Effector CD8-positive, alpha-beta T cell (primary cell): ENCODE data around the gene ELMO1.
"Not testable (repeated sequence)": the region's sequence is repeated elsewhere in the genome, so short reads cannot be mapped to it uniquely, and the experiment has no call there.

Experiments used
- DNase-seq: peaks from one replicate; lab custom pipeline; 2025; lab: John Stamatoyannopoulos, UW

ELMO1 gene

GRCh38 chr7:37193775-37194135, 254.9 kb downstream of the ELMO1 start:
- no peak for DNase-seq

GRCh38 chr7:37193087-37193774, 255.4 kb downstream of the ELMO1 start:
- DNase-seq: no peak

- DNase-seq: no peak
Measured at GRCh38 chr7:37191797-37192196, 256.9 kb downstream of the ELMO1 start.

GRCh38 chr7:37187179-37187578, 261.5 kb downstream of the ELMO1 start:
- DNase-seq: no peak

- DNase-seq: no peak
Measured at GRCh38 chr7:37186753-37187152, 261.9 kb downstream of the ELMO1 start.

- no peak for DNase-seq
Measured at GRCh38 chr7:37181550-37181932, 267.1 kb downstream of the ELMO1 start.

GRCh38 chr7:37180828-37181549, 267.7 kb downstream of the ELMO1 start:
- no peak for DNase-seq

GRCh38 chr7:37176079-37176478, 272.6 kb downstream of the ELMO1 start:
- DNase-seq: no peak

- DNase-seq: no peak
Measured at GRCh38 chr7:37174460-37174859, 274.2 kb downstream of the ELMO1 start.

- no peak for DNase-seq
Measured at GRCh38 chr7:37173670-37174069, 275.0 kb downstream of the ELMO1 start.

- no peak for DNase-seq
Measured at GRCh38 chr7:37162106-37162505, 286.6 kb downstream of the ELMO1 start.

GRCh38 chr7:37160656-37161055, 288.0 kb downstream of the ELMO1 start:
- DNase-seq: no peak

- DNase-seq: no peak
Measured at GRCh38 chr7:37153376-37153775, 295.3 kb downstream of the ELMO1 start.

GRCh38 chr7:37151741-37152413, 296.8 kb downstream of the ELMO1 start:
- no peak for DNase-seq

GRCh38 chr7:37150856-37151255, 297.8 kb downstream of the ELMO1 start:
- DNase-seq: no peak

GRCh38 chr7:37150180-37150579, 298.5 kb downstream of the ELMO1 start:
- DNase-seq: no peak

GRCh38 chr7:37149773-37150124, 298.9 kb downstream of the ELMO1 start:
- no peak for DNase-seq

GRCh38 chr7:37149051-37149772, 299.5 kb downstream of the ELMO1 start:
- DNase-seq: no peak

GRCh38 chr7:37145682-37146081, 303.0 kb downstream of the ELMO1 start:
- no peak for DNase-seq

- DNase-seq: no peak
Measured at GRCh38 chr7:37144423-37144822, 304.2 kb downstream of the ELMO1 start.

- DNase-seq: no peak
Measured at GRCh38 chr7:37142958-37143357, 305.7 kb downstream of the ELMO1 start.

- no peak for DNase-seq
Measured at GRCh38 chr7:37141742-37142141, 306.9 kb downstream of the ELMO1 start.

- DNase-seq: not testable (repeated sequence)
Measured at GRCh38 chr7:37133902-37134301, 314.8 kb downstream of the ELMO1 start.
